ENCODE results near the gene GJD4. TPM values are rescaled to one million over a fixed set of nuclear protein-coding genes. Genes with fewer than 3 reads are reported as not detected.

The GJD4 gene
- total RNA-seq, 1 donor, result under 0.01 TPM

DNA sequence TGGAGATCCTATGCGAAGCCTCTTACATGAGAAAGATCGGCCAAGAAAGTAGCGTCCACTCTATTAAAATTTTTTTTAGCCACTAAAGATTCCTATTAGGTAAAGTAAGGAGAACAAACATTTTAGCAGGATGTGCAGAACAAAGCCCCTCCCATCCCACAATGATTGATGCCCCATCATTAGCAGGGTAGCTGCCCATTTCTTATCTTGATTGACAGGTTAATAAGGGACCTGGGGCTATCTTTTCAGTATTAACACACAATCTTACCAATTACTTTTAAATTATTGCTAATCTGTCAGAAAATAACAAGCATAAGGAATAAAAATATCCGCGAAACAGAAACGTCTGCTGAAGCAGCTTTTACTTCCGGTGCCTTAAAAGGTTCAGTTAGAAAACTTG is 31.8 kb downstream of the GJD4 start:
- Histone ChIP-seq H3K27me3 (ENCODE audit: insufficient read depth, low read length) (no peaks in the 10 kb centered on the region), H3K27ac (ENCODE audit: low read depth, low read length) (no peak overlapping the region), H3K79me2 (ENCODE audit: insufficient read depth, low read length) (peaks cover 14% of the 10 kb centered on the region), H3K4me2 (ENCODE audit: insufficient read depth, low read length) (peak overlapping the region; percentile 61), H3K36me3 (ENCODE audit: insufficient read depth, low read length) (no peaks in the 10 kb centered on the region), H3K4me1 (ENCODE audit: insufficient read depth, low read length) (peaks cover 6% of the 10 kb centered on the region), H3K9me3 (ENCODE audit: low read depth, low read length) (no peaks in the 10 kb centered on the region), H3K4me3 (ENCODE audit: insufficient read depth, low read length) (peak overlapping the region; percentile 27), H4K20me1 (ENCODE audit: insufficient read depth, low read length) (no peaks in the 10 kb centered on the region), H2AFZ (ENCODE audit: low read length) (no peak overlapping the region)
- TF ChIP-seq, protein P1, sequence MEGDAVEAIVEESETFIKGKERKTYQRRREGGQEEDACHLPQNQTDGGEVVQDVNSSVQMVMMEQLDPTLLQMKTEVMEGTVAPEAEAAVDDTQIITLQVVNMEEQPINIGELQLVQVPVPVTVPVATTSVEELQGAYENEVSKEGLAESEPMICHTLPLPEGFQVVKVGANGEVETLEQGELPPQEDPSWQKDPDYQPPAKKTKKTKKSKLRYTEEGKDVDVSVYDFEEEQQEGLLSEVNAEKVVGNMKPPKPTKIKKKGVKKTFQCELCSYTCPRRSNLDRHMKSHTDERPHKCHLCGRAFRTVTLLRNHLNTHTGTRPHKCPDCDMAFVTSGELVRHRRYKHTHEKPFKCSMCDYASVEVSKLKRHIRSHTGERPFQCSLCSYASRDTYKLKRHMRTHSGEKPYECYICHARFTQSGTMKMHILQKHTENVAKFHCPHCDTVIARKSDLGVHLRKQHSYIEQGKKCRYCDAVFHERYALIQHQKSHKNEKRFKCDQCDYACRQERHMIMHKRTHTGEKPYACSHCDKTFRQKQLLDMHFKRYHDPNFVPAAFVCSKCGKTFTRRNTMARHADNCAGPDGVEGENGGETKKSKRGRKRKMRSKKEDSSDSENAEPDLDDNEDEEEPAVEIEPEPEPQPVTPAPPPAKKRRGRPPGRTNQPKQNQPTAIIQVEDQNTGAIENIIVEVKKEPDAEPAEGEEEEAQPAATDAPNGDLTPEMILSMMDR (IDR thresholded peaks at IDR 0.05; ENCODE audit: extremely low read depth, low read depth, low read length), result no peak
- no peak for DNase-seq (ENCODE audit: insufficient read length, low spot score, missing footprints)

DNA sequence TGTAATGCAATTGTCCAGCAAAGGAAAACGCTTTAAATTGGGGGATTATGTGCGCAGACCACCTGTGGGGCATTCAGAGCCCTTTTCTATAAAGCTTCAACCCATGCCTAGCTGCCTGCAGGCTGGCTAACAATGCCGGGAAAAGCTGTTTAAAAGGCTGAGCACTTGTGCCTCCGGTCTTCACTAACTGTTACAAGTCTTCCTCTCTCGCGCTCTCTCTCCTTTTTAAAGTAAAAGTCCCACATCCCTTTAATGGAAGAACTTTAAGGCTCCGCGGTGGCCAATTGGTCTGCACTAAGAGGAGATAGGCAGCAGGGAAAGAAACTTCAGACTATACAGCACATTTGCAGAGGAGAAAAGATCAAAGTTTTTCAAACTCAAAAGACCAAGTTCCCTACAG is 32.3 kb downstream of the GJD4 start:
- H3K36me3 ChIP-seq (ENCODE audit: insufficient read depth, low read length), result no peaks in the 10 kb centered on the region
- H3K27ac ChIP-seq (ENCODE audit: low read depth, low read length), result no peak overlapping the region
- no peak for DNase-seq (ENCODE audit: insufficient read length, low spot score, missing footprints)
- H3K4me3 ChIP-seq (ENCODE audit: insufficient read depth, low read length), result peak overlapping the region; percentile 27
- H3K4me2 ChIP-seq (ENCODE audit: insufficient read depth, low read length), result peak overlapping the region; percentile 61
- H3K4me1 ChIP-seq (ENCODE audit: insufficient read depth, low read length), result peaks cover 8% of the 10 kb centered on the region
- TF ChIP-seq, protein P1 (IDR thresholded peaks at IDR 0.05; ENCODE audit: extremely low read depth, low read depth, low read length), result no peak
- H2AFZ ChIP-seq (ENCODE audit: low read length), result peak overlapping the region; percentile 72
- no peaks in the 10 kb centered on the region for H3K27me3 ChIP-seq (ENCODE audit: insufficient read depth, low read length)
- H3K79me2 ChIP-seq (ENCODE audit: insufficient read depth, low read length), result peaks cover 14% of the 10 kb centered on the region
- H3K9me3 ChIP-seq (ENCODE audit: low read depth, low read length), result no peaks in the 10 kb centered on the region
- H4K20me1 ChIP-seq (ENCODE audit: insufficient read depth, low read length), result no peaks in the 10 kb centered on the region

DNA sequence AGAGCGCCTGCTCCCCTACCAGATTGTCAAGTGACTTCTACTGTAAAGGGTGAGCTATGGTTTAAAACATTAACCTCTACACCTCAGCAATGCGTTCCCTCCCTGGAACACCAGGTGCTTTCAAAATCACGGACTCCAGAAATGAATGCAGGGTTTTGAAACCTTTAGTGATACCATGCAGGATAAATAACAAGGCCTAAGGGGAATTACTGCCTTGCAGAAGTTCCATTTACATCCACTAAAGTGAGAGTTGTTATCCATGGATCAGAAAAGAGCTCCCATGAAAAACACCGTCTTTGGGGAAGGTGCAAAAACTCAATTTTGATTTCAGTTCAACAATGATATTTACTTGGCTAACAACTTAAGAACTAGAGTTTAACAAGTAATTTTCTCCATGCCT is 33.0 kb downstream of the GJD4 start:
- TF ChIP-seq, protein P1 (IDR thresholded peaks at IDR 0.05; ENCODE audit: extremely low read depth, low read depth, low read length), result no peak
- Histone ChIP-seq H3K4me2 (ENCODE audit: insufficient read depth, low read length) (peak overlapping the region; percentile 61), H3K9me3 (ENCODE audit: low read depth, low read length) (no peaks in the 10 kb centered on the region)

DNA sequence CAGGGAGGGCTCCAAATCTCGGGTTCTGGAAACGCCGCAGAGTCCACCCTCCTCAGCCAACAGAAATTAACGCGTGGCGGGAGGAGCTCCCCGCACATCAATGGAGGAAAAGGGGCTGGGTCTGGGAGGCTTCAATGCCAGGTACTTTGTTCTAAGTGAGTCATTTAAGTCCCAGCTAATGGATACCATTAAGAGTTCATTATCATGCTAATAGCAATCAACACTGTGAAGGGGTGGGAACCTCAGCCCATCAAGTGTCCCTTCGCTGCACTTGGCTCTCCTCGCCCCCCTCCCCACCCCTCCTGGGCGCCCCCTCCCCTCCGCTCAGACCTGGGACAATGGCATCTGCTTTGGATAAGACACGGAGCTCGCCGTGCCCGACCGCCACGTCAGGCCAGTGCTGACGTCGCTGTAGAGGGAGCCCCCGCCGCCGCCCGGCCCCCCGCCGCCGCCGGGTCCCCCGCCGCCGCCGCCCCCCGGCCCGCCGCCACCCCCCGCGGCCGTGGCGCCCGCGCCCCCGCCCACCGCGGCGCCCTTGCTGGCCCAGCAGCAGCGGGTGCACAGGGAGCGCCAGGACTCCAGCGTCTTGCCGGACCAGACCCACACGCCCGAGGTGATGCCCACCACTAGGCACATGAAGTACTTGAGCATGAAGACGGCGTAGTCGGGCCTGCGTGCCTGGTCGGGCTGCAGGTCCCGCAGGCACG is 34.0 kb downstream of the GJD4 start:
- peak; percentile 76 for DNase-seq (ENCODE audit: insufficient read length, low spot score, missing footprints)
- Histone ChIP-seq H2AFZ (ENCODE audit: low read length) (peak overlapping the region; percentile 79), H3K4me2 (ENCODE audit: insufficient read depth, low read length) (peak overlapping the region; percentile 87)

More for the DNA sequence above, 33.0 kb downstream of the GJD4 start:
- H4K20me1 ChIP-seq (ENCODE audit: insufficient read depth, low read length), result no peaks in the 10 kb centered on the region
- no peak overlapping the region for H3K27ac ChIP-seq (ENCODE audit: low read depth, low read length)
- H2AFZ ChIP-seq (ENCODE audit: low read length), result peak overlapping the region; percentile 8
- no peaks in the 10 kb centered on the region for H3K27me3 ChIP-seq (ENCODE audit: insufficient read depth, low read length)
- peaks cover 14% of the 10 kb centered on the region for H3K79me2 ChIP-seq (ENCODE audit: insufficient read depth, low read length)
- peaks cover 14% of the 10 kb centered on the region for H3K4me1 ChIP-seq (ENCODE audit: insufficient read depth, low read length)
- no peak overlapping the region for H3K4me3 ChIP-seq (ENCODE audit: insufficient read depth, low read length)
- DNase-seq (ENCODE audit: insufficient read length, low spot score, missing footprints), result no peak
- no peaks in the 10 kb centered on the region for H3K36me3 ChIP-seq (ENCODE audit: insufficient read depth, low read length)

More for the DNA sequence above, 34.0 kb downstream of the GJD4 start:
- Histone ChIP-seq H4K20me1 (ENCODE audit: insufficient read depth, low read length) (no peaks in the 10 kb centered on the region), H3K27me3 (ENCODE audit: insufficient read depth, low read length) (no peaks in the 10 kb centered on the region), H3K27ac (ENCODE audit: low read depth, low read length) (no peak overlapping the region), H3K9me3 (ENCODE audit: low read depth, low read length) (no peaks in the 10 kb centered on the region), H3K79me2 (ENCODE audit: insufficient read depth, low read length) (peaks cover 14% of the 10 kb centered on the region), H3K4me1 (ENCODE audit: insufficient read depth, low read length) (peaks cover 24% of the 10 kb centered on the region), H3K36me3 (ENCODE audit: insufficient read depth, low read length) (no peaks in the 10 kb centered on the region), H3K4me3 (ENCODE audit: insufficient read depth, low read length) (peak overlapping the region; percentile 74)
- TF ChIP-seq, protein P1 (IDR thresholded peaks at IDR 0.05; ENCODE audit: extremely low read depth, low read depth, low read length), result no peak
